Heart right ventricle (tissue), 16 donors: ENCODE measurements around the gene SEL1L. TPM values are rescaled to one million over a fixed set of nuclear protein-coding genes. Genes with fewer than 3 reads are reported as not detected.

ENCODE experiments used
- ATAC-seq, 8 donors: fragments of 200-7000 bp; cut with Tn5 transposase; one replicate each; pipeline ENCODE4 v1.9.1; 2020; ENCODE audit warnings: mild to moderate bottlenecking in 8 of 8, moderate library complexity in 8 of 8, moderate number of reproducible peaks in 1 of 8
- DNase-seq, 2 donors: peaks; one replicate each; pipeline ENCODE4 v3.0.0-alpha.2; 2020
- H3K27ac ChIP-seq, 10 donors: fragments of 200-600 bp; sonication (generic) in 2 of 10; one replicate each; pipeline versions ENCODE4 v1.5.0 to v1.8.0; 2020 to 2022; ENCODE audit warnings: mild to moderate bottlenecking in 3 of 10
- H3K27me3 ChIP-seq, 7 donors: fragments of 200-600 bp; one replicate each; pipeline ENCODE4 v1.8.0; 2021 to 2022; ENCODE audit warnings: mild to moderate bottlenecking in 2 of 7
- H3K36me3 ChIP-seq, 9 donors: fragments of 200-600 bp; sonication (generic) in 1 of 9; one replicate each; pipeline versions ENCODE4 v1.5.0 to v1.8.0; 2020 to 2022; ENCODE audit warnings: mild to moderate bottlenecking in 2 of 9
- H3K4me1 ChIP-seq, 9 donors: fragments of 200-600 bp; sonication (generic) in 1 of 9; one replicate each; pipeline versions ENCODE4 v1.5.0 to v1.8.0; 2020 to 2022; ENCODE audit warnings: mild to moderate bottlenecking in 4 of 9
- H3K4me3 ChIP-seq, 10 donors: fragments of 200-600 bp; sonication (generic) in 2 of 10; one replicate each; pipeline versions ENCODE4 v1.5.0 to v1.8.0; 2020 to 2022; ENCODE audit warnings: mild to moderate bottlenecking in 7 of 10, moderate library complexity in 2 of 10
- H3K9me3 ChIP-seq, 11 donors: fragments of 200-600 bp in 10 of 11; sonication (generic) in 2 of 11; one replicate each; pipeline versions ENCODE4 v1.5.0 to v1.8.0; 2013 to 2022; ENCODE audit warnings: mild to moderate bottlenecking in 2 of 11, control low read depth in 1 of 11, moderate library complexity in 1 of 11
- CTCF ChIP-seq, 9 donors: fragments of 200-600 bp; sonication (generic) in 2 of 9; IDR thresholded peaks; one replicate each; pipeline versions ENCODE4 v1.5.0 to v1.8.0; 2021 to 2022; ENCODE audit warnings: antibody characterized with exemption in 9 of 9, mild to moderate bottlenecking in 5 of 9, moderate library complexity in 1 of 9
- WGBS, 2 donors: extraction: QIAGEN DNeasy Blood & Tissue Kit; methylation state at CpG; one replicate each; pipeline ENCODE4 v1.1.7; 2013; ENCODE audit warnings: inconsistent platforms in 1 of 2; 5-methylcytosine and 5-hydroxymethylcytosine counted together
- intact Hi-C, 10 donors: fragments of 100-400 bp; cut with DNase I; formaldehyde crosslinking; loops; one replicate each; pipeline versions ENCODE4 v1.11.1 to v1.14.2; 2022
- polyA plus RNA-seq, 2 donors: library from polyadenylated mRNA; stranded (reverse); fragments of 200-250 nt; gene quantifications; one replicate each; pipeline ENCODE4 v1.2.3, GENCODE V29; 2013
- total RNA-seq, 10 donors: library from RNA; stranded (reverse); fragmentation: NEBNext Ultra II Directional in 3 of 10; extraction: Animal tissue kit (Norgen Biotek cat#: 25700) in 3 of 10; gene quantifications; one replicate each; pipeline versions ENCODE4 v1.2.1 to v1.2.4, GENCODE V29; 2021 to 2023
- donor health status: Arrhythmogenic right ventricular cardiomyopathy.
- donor health status: ischemic (EF 13 %, LVEDD 7.1; RV severe dilation, severe dysfunction).
- donor health status: healthy with polysubstance abuse.
- donor health status: DM: no; HTN: yes; CAD: no.
- donor health status: DM: no; HTN: no; CAD: no.
- donor health status: ischemic (EF 25% LVEDD 6.9; RV normal size, moderate dysfunction).
- donor health status: ischemic (EF 25% LVEDD 5.7; RV mildly dilated, moderate dysfunction).
- donor health status: healthy.
- donor health status: DM: yes; HTN: yes; CAD: no.
- donor health status: Ischemic cardiomyopathy.
- donor health status: ischemic (EF 35%, LVEDD 5.7; RV mildly dilated, moderate dysfunction).
- donor health status: nonischemic (EF 11% LVEDD 7.7; RV severe dilation, severe dysfunction).
- donor health status: DM: yes; HTN: yes; CAD: no.
- donor health status: PGD.
- donor health status: ischemic (EF 29% LVEDD 5.4; RV normal size, mild dysfunction).
- donor health status: nonischemic (EF 23%, LVEDD 6.1; RV moderate dilation, normal function).

Gene SEL1L
- total and polyA plus RNA-seq, 12 donors = 10.6 to 87.7 (median 57.1) TPM

GRCh38 chr14:81474148-81474492 is 59.5 kb downstream of the SEL1L start:
- no peak for TF ChIP-seq CTCF (IDR thresholded peaks at IDR 0.05)
- Histone ChIP-seq H3K27me3 (no peaks in the 10 kb centered on the region), H3K36me3 (peaks cover 0 to 70% (median 27%) of the 10 kb centered on the region in 9 donors), H3K9me3 (no peaks in the 10 kb centered on the region), H3K27ac (peak overlapping the region in 3 of 10 donors; percentile 24 to 55 (median 25)), H3K4me1 (peaks cover 0 to 18% (median 3%) of the 10 kb centered on the region in 9 donors), H3K4me3 (peak overlapping the region in 1 of 10 donors; percentile 1)
- no peak for DNase-seq
- no peak for ATAC-seq
- 52 to 77% methylated on average over 2 of the region's 2 CpGs for WGBS, 2 donors
- intact Hi-C loops = no loop called here

GRCh38 chr14:81473456-81474147 is 60.1 kb downstream of the SEL1L start:
- Histone ChIP-seq H3K36me3 (peaks cover 0 to 65% (median 24%) of the 10 kb centered on the region in 9 donors), H3K27ac (peak overlapping the region in 2 of 10 donors; percentile 24 to 55), H3K4me3 (peak overlapping the region in 1 of 10 donors; percentile 1), H3K9me3 (no peaks in the 10 kb centered on the region), H3K27me3 (no peaks in the 10 kb centered on the region), H3K4me1 (peaks cover 0 to 18% (median 2%) of the 10 kb centered on the region in 9 donors)
- DNase-seq (no peak), ATAC-seq (no peak)
- intact Hi-C loops = no loop called here
- no peak for TF ChIP-seq CTCF (IDR thresholded peaks at IDR 0.05)
- 75 to 85% methylated on average over 3 of the region's 3 CpGs for WGBS, 2 donors

GRCh38 chr14:81472096-81472800 is 61.4 kb downstream of the SEL1L start:
- 91 to 93% methylated on average over 3 of the region's 3 CpGs for WGBS, 2 donors
- H3K27me3 ChIP-seq = no peaks in the 10 kb centered on the region
- ATAC-seq = no peak

More at GRCh38 chr14:81472096-81472800, 61.4 kb downstream of the SEL1L start:
- no peak for TF ChIP-seq CTCF (IDR thresholded peaks at IDR 0.05)
- no peak for DNase-seq
- Histone ChIP-seq H3K4me3 (no peak overlapping the region), H3K9me3 (no peaks in the 10 kb centered on the region), H3K36me3 (peaks cover 0 to 51% (median 15%) of the 10 kb centered on the region in 9 donors), H3K27ac (no peak overlapping the region), H3K4me1 (peaks cover 0 to 18% (median 0%) of the 10 kb centered on the region in 9 donors)
- intact Hi-C loops = no loop called here
